H1 (cell line): ENCODE measurements around the gene THAP4.

ENCODE experiments used
- ASH2L ChIP-seq: fragments of 200-600, 300-600 bp; sonication (generic); IDR thresholded peaks from one replicate; pipeline ENCODE4 v1.7.1; 2017; ENCODE audit warnings: low read length
- CHD2 ChIP-seq: IDR thresholded peaks from 2 replicates; pipeline ENCODE4 v1.6.1; 2012; ENCODE audit warnings: low read length, improper control_type of control experiment
- CTCF ChIP-seq, 3 experiments: IDR thresholded peaks; 1 replicate in 2 of 3; 2 replicates in 1 of 3; pipeline versions ENCODE4 v1.5.1 to v1.6.1; 2011; ENCODE audit warnings: low read length in 3 of 3, mild to moderate bottlenecking in 3 of 3, inconsistent platforms in 2 of 3, low read depth in 1 of 3, moderate library complexity in 1 of 3; ENCODE audit not compliant: insufficient read depth in 1 of 3; ENCODE audit errors: control extremely low read depth in 1 of 3
- EGR1 ChIP-seq: IDR thresholded peaks from 2 replicates; pipeline ENCODE4 v1.6.1; 2011; ENCODE audit warnings: low read depth, low read length, borderline replicate concordance
- KDM1A ChIP-seq: fragments of 200-600, 300-600 bp; sonication (generic); IDR thresholded peaks from 2 replicates; pipeline ENCODE4 v1.7.1; 2016; ENCODE audit warnings: mild to moderate bottlenecking, low read length, borderline replicate concordance
- RAD21 ChIP-seq, 2 experiments: IDR thresholded peaks in 1 of 2; conservative IDR thresholded peaks in 1 of 2; 2 replicates each; pipeline ENCODE4 v1.6.1; 2011; ENCODE audit warnings: low read depth in 2 of 2, low read length in 2 of 2, improper control_type of control experiment in 1 of 2, inconsistent platforms in 1 of 2, mild to moderate bottlenecking in 1 of 2, moderate library complexity in 1 of 2
- RBBP5 ChIP-seq: IDR thresholded peaks from 2 replicates; pipeline ENCODE4 v1.7.1; 2012; ENCODE audit warnings: low read depth, mild to moderate bottlenecking, inconsistent platforms, low read length, moderate library complexity, borderline replicate concordance
- SRF ChIP-seq: IDR thresholded peaks from 2 replicates; pipeline ENCODE4 v1.6.1; 2011; ENCODE audit warnings: mild to moderate bottlenecking, low read depth, low read length, moderate library complexity

DNA sequence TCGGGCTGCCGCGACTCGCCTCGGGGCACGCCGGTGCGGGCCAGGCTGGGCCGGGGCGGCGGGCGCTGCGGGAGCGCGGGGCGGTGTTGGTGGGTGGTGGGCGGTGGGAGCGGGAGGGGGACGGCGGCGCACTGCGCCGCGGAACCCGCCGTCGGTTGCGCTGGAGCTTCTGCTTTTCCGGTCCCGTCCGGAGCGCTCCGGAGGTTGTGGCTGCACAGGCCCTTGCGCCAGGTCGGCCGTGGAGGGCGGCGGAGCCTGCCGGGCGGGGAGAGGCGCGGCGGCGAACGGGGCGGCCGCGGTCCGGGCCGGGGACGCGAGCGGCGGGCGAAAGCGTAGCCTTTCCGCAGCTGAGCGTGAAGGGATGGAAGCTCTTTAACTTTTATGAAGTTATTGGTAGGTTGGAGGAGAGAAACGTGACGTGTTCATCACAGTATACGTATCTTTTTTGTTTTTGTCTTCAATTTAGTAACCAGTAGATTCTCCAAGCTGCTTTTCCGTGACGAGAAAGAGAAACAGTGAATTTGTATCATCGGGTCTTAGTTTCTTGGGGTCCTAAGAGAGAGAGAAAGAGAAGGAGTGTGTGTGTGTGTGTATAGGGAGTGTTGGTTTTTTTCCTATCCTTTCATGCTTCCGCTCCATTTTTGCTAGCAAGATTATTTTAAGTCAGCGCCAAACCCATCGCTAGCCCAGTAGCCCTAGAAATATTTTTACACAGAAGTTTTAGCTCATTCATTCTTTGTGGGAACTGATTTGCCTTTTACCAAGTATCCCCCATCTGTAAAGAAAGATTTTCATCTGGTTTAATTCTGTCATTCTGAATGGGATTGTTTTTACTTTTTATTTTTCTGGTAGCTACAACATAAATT, 1.1 kb upstream of the THAP4 start:
- TF ChIP-seq EGR1 (no peak; the same call in 1 of the 2 replicates), ASH2L (no peak), KDM1A (no peak), SRF (no peak), CTCF (IDR thresholded peaks at IDR 0.05; ENCODE audit: control extremely low read depth in 1 of 3, insufficient read depth in 1 of 3, low read depth in 1 of 3, low read length in 3 of 3) (no peak), RBBP5 (no peak), RAD21 (IDR thresholded peaks at IDR 0.05 in 1 of 2, conservative IDR thresholded peaks at IDR 0.05 in 1 of 2; ENCODE audit: low read depth in 2 of 2, low read length in 2 of 2) (no peak), CHD2 (no peak)
